ENCODE data around the gene COL6A2. TPM values are rescaled to one million over a fixed set of nuclear protein-coding genes. Genes with fewer than 3 reads are reported as not detected.

COL6A2 gene
- total and polyA plus RNA-seq, 2 donors (not counting 1 experiment from before 2014, with no cell fraction given): 1.2 to 2.1 TPM

DNA sequence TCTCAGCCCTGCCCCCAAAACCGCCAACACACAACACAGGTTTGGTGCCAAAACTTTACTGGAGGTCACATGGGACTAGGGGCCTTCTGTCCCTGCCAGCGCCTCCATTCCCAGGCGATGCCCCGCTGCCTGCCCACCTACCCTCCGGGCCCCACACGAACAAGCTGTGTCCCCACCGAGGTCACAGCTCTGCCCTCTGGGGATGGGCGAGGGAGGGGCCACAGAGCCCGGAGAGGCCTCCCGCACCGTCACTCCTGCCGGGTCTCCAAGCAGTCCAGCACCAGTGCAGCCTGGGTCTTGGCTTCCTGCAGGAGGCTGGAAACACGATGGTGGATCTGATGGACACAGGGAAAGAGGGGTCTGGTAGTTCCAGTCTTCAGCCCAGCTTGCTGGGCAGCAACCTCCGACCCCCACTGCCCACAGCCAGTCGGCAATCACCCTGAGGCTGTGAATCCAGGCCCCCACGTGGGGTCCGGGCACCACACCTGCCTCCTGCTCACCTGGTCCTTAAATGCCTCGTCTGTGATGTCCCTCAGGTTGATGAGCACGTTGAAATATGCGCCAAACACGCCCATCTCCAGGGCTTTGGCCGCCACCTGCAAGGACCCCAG, 38.9 kb downstream of the COL6A2 start:
- no peak overlapping the region for H3K27ac ChIP-seq (ENCODE audit: low read length in 2 of 2)
- peaks cover 3% of the 10 kb centered on the region for H3K27me3 Mint-ChIP-seq
- no peak overlapping the region for H2AFZ ChIP-seq (ENCODE audit: insufficient read depth, low read depth, low read length, poor library complexity, severe bottlenecking)
- ChIA-PET CTCF (no interaction called here), POLR2A (no interaction called here)
- no peak overlapping the region for H3K27ac Mint-ChIP-seq
- no peak for TF ChIP-seq EZH2 (IDR thresholded peaks at IDR 0.05; ENCODE audit: borderline replicate concordance, insufficient read depth, low read depth, low read length, poor library complexity, severe bottlenecking)
- TF ChIP-seq, protein P1, sequence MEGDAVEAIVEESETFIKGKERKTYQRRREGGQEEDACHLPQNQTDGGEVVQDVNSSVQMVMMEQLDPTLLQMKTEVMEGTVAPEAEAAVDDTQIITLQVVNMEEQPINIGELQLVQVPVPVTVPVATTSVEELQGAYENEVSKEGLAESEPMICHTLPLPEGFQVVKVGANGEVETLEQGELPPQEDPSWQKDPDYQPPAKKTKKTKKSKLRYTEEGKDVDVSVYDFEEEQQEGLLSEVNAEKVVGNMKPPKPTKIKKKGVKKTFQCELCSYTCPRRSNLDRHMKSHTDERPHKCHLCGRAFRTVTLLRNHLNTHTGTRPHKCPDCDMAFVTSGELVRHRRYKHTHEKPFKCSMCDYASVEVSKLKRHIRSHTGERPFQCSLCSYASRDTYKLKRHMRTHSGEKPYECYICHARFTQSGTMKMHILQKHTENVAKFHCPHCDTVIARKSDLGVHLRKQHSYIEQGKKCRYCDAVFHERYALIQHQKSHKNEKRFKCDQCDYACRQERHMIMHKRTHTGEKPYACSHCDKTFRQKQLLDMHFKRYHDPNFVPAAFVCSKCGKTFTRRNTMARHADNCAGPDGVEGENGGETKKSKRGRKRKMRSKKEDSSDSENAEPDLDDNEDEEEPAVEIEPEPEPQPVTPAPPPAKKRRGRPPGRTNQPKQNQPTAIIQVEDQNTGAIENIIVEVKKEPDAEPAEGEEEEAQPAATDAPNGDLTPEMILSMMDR (IDR thresholded peaks at IDR 0.05): no peak
- DNase-seq (no peak), ATAC-seq (ENCODE audit: low read depth) (no peak)
- no peak overlapping the region for H3K4me2 ChIP-seq (replicated peaks; ENCODE audit: low read depth, low read length, poor library complexity, severe bottlenecking)
- no peaks in the 10 kb centered on the region for H3K36me3 ChIP-seq (replicated peaks in 1 of 2; ENCODE audit: control extremely low read depth in 1 of 2, control insufficient read depth in 1 of 2, extremely low read depth in 1 of 2, insufficient read depth in 2 of 2, low read length in 1 of 2)
- H3K79me2 ChIP-seq (ENCODE audit: control insufficient read depth, insufficient read depth, low read length): no peaks in the 10 kb centered on the region
- intact Hi-C loops (cut with micrococcal nuclease): no loop called here
- H3K4me3 Mint-ChIP-seq: no peak overlapping the region
- WGBS (ENCODE audit: insufficient coverage): 91% methylated on average over 22 of the region's 22 CpGs
- H3K4me1 ChIP-seq (ENCODE audit: control insufficient read depth in 2 of 2, insufficient read depth in 2 of 2, low read length in 2 of 2): no peaks in the 10 kb centered on the region
- no peak overlapping the region for H3K9ac ChIP-seq (ENCODE audit: low read length)
- H4K20me1 ChIP-seq (ENCODE audit: control insufficient read depth, insufficient read depth, low read length, poor library complexity, severe bottlenecking): no peaks in the 10 kb centered on the region
- no peaks in the 10 kb centered on the region for H3K4me1 Mint-ChIP-seq
- no peaks in the 10 kb centered on the region for H3K9me3 ChIP-seq (ENCODE audit: control extremely low read depth in 1 of 3, control insufficient read depth in 2 of 3, insufficient read depth in 1 of 3, low read length in 2 of 3)
- no peak overlapping the region for H3K4me3 ChIP-seq (ENCODE audit: control extremely low read depth in 1 of 5, extremely low read depth in 1 of 5, insufficient read depth in 1 of 5, low read depth in 2 of 5, low read length in 4 of 5)
- H3K9me3 Mint-ChIP-seq (ENCODE audit: insufficient read depth): no peaks in the 10 kb centered on the region
- H3K27me3 ChIP-seq (replicated peaks in 1 of 4; ENCODE audit: control extremely low read depth in 1 of 4, control insufficient read depth in 3 of 4, insufficient read depth in 4 of 4, low read length in 3 of 4): no peaks in the 10 kb centered on the region

- Histone ChIP-seq H3K36me3 (replicated peaks in 1 of 2; ENCODE audit: control extremely low read depth in 1 of 2, control insufficient read depth in 1 of 2, extremely low read depth in 1 of 2, insufficient read depth in 2 of 2, low read length in 1 of 2) (no peaks in the 10 kb centered on the region), H3K9me3 (ENCODE audit: control extremely low read depth in 1 of 3, control insufficient read depth in 2 of 3, insufficient read depth in 1 of 3, low read length in 2 of 3) (peaks cover 0 to 9% (median 0%) of the 10 kb centered on the region in 3 donors), H4K20me1 (ENCODE audit: control insufficient read depth, insufficient read depth, low read length, poor library complexity, severe bottlenecking) (no peaks in the 10 kb centered on the region), H3K4me3 (ENCODE audit: control extremely low read depth in 1 of 5, extremely low read depth in 1 of 5, insufficient read depth in 1 of 5, low read depth in 2 of 5, low read length in 4 of 5) (no peak overlapping the region), H3K27ac (ENCODE audit: low read length in 2 of 2) (no peak overlapping the region), H3K4me2 (replicated peaks; ENCODE audit: low read depth, low read length, poor library complexity, severe bottlenecking) (no peak overlapping the region), H3K27me3 (replicated peaks in 1 of 4; ENCODE audit: control extremely low read depth in 1 of 4, control insufficient read depth in 3 of 4, insufficient read depth in 4 of 4, low read length in 3 of 4) (no peaks in the 10 kb centered on the region), H2AFZ (ENCODE audit: insufficient read depth, low read depth, low read length, poor library complexity, severe bottlenecking) (no peak overlapping the region), H3K9ac (ENCODE audit: low read length) (no peak overlapping the region), H3K79me2 (ENCODE audit: control insufficient read depth, insufficient read depth, low read length) (no peaks in the 10 kb centered on the region), H3K4me1 (ENCODE audit: control insufficient read depth in 2 of 2, insufficient read depth in 2 of 2, low read length in 2 of 2) (no peaks in the 10 kb centered on the region)
- no peak for DNase-seq
- Mint-ChIP-seq H3K27me3 (peaks cover 3% of the 10 kb centered on the region), H3K4me1 (no peaks in the 10 kb centered on the region), H3K4me3 (no peak overlapping the region), H3K27ac (no peak overlapping the region), H3K9me3 (ENCODE audit: insufficient read depth) (no peaks in the 10 kb centered on the region)
- ChIA-PET POLR2A (no interaction called here), CTCF (no interaction called here)
- ATAC-seq (ENCODE audit: low read depth): no peak
- 87% methylated on average over 7 of the region's 7 CpGs for WGBS (ENCODE audit: insufficient coverage)
- no peak for TF ChIP-seq EZH2 (IDR thresholded peaks at IDR 0.05; ENCODE audit: borderline replicate concordance, insufficient read depth, low read depth, low read length, poor library complexity, severe bottlenecking)
- TF ChIP-seq, protein P1 (IDR thresholded peaks at IDR 0.05): no peak
- intact Hi-C loops (cut with micrococcal nuclease): no loop called here
These were observed 40.0 kb downstream of the COL6A2 start for GRCh38 chr21:46137908-46138307.

Measured in B cell (primary cell).